NCI-H446 treated with DMSO at 0.1 percent for 48 hours (cell line): ENCODE data around the gene ANKRD9.
"Not testable (repeated sequence)": the region's sequence is repeated elsewhere in the genome, so short reads cannot be mapped to it uniquely, and the experiment has no call there.

Source experiments
- DNase-seq: peaks from one replicate; lab custom pipeline; 2025; lab: John Stamatoyannopoulos, UW

ANKRD9 gene

DNA sequence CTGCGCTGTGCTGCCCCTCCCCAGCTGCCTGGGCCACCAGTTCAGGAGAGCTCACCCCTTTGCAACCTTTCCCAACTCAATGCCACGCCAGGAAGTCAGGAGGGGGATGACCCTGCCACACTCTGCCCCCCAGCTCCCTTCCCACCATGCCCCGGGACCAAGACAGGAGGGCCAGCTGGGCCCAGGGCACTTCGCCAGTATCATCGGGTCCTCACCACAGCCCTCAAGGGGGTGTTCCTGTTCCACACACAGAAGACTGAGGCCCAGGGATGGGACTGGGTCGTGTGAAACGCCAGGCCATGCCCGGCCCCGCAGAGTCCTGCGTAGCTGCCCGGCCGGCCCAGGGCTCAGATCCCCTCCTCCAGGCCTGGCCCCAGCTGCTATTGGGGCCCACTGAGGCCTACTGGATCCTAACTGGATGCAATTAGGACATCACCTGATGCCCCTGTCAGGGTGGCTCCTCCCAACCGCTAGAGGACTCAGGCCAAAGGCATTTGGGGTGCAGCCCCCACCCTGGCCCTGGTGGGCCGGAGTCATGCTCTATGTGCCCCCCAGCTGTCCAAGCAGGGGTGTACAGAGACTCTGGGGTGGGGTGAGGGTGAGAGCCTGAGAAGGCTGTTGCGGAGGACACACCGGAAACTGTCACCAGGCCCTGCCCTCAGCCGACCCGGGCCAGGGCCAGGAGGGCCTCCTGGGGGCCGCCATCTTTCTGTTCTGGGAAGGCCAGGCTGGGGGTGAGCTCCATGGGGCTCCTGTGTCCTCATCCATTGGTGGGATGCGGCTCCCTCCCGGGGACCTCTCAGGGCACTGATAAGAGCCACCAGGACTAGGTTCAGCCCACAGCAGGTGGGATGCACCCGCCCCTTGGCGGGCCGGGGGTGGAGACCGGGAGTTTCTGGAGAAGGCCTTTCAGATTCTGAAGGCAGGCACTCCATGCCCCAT lies 29.3 kb upstream of the ANKRD9 start:
- no peak for DNase-seq

DNA sequence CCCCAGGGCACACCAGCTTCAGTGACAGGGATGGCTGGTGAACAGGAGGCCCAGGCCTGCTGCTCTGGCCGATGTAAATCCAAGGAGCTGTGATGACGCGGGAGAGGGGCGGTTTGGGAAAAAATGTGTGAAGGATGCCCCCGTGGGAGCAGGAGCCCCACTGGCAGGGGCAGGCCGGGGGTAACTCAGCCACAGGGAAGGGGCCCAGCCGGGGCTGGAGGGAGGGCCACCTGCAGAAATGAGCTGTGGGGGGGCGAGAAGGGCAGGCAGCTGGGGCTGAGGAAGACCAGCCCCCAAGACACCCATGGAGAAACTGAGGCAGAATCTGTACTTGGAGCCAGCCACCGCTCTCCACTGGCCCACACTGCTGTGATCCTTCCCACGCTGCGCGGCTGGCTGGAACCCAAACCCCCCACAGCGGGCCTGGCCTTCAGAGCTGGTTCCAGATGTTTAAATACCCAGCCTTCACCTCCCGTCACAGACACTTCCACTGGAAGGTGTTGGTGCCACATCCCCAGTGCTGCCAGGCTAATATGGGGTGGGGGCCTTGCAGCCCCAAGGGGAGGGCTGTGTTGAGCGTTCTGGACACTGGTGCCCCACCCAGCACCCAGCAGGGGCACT lies 28.5 kb upstream of the ANKRD9 start:
- DNase-seq, result no peak

DNA sequence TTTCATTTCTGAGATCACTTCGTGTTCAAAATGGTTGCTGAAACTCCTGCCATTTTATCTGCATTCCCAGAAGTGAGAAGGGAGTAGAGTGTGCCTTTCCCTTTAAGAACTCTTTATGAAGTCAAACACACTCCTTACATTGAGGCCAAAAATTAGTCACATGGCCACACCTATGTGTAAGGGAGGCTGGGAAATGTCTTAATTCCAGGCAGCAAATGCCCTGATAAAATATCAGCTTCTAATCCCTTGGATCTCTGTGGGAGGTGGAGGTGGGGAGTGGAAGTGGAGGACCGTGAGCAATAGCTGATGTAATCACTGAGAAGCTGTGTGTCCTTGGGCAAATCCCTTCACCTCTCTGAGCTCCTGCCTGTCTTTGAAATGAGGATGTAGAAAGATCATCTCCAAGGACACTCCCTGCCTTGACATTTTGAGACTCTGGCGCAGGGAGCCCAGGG lies 22.7 kb upstream of the ANKRD9 start:
- DNase-seq, result no peak

DNA sequence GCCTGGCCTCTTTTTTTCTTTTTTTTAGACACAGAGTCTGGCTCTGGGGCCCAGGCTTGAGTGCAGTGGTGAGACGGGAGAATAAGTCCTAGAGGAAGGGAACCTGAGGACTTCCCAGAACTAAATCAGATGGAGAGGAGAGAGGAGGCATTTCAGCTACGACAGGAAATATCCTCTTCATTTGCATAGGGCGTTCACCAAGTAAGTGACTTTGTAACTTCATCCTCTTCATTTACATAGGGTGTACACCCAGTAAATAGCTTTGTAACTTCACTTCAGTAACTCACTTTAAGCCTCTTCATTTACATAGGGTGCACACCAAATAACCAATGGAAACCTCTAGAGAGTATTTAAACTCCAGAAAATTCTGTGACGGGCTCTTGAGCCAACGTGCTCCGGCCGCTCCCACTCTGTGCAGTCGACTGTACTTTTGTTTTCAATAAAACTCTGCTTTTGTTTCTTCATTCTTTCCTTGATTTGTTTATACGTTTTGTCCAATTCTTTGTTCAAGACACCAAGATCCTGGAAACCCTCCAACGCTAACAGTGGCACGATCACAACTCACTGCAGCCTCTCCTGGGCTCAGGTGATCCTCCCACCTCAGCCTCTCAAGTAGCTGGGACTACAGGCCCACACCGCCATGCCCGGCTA lies 21.4 kb upstream of the ANKRD9 start:
- DNase-seq, result no peak

DNA sequence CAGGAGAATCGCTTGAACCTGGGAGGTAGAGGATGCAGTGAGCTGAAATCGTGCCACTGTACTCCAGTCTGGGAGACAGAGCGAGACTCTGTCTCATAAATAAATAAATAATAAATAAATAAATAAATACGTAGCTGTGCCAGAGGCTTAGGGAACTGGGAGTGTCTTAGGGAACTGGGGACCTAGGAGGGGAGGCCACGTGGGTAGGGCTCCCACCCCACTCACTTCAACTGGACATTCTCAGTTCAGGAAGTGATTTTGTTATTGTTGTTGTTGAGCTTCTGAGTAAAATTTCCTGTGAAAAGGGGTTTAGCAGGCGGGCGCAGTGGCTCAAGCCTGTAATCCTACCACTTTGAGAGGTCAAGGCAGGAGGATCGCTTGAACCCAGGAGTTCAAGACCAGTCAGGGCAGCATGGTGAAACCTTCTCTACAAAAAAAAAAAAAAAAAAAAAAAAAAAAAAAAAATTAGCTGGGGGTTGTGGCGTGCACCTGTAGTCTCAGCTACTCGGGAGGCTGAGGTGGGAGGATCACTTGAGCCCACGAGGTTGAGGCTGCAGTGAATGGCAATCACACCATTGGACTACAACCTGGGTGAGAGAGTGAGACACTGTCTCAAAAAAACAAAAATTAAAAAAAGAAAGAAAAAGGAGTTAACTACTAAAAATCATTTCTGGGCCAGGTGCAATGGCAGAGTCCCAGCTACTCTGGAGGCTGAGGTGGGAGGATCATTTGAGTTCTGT lies 19.0 kb upstream of the ANKRD9 start:
- DNase-seq, result no peak

DNA sequence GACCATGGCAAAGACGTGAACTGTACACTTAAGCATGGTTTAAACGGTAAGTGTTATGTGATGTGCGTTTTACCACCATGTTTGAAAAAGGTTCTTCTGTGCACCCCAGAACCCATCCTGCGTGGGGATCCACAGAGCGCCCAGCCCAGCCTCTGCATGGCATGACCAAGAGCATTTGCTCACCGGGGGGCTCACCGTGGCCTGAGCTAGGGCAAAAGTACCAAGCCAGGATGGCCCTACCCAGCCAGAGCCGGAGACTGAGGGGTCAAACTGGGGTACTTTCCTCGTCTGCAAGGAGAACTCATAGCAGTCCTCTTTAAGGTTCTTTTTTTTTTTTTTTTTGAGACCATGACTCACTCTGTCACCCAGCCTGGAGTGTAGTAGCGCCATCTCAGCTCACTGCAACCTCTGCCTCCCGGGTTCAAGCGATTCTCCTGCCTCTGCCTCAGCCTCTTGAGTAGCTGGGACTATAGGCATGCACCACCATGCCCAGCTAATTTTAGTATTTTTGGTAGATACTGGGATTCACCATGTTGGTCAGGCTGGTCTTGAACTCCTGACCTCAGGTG lies 16.4 kb upstream of the ANKRD9 start:
- DNase-seq, result no peak

DNA sequence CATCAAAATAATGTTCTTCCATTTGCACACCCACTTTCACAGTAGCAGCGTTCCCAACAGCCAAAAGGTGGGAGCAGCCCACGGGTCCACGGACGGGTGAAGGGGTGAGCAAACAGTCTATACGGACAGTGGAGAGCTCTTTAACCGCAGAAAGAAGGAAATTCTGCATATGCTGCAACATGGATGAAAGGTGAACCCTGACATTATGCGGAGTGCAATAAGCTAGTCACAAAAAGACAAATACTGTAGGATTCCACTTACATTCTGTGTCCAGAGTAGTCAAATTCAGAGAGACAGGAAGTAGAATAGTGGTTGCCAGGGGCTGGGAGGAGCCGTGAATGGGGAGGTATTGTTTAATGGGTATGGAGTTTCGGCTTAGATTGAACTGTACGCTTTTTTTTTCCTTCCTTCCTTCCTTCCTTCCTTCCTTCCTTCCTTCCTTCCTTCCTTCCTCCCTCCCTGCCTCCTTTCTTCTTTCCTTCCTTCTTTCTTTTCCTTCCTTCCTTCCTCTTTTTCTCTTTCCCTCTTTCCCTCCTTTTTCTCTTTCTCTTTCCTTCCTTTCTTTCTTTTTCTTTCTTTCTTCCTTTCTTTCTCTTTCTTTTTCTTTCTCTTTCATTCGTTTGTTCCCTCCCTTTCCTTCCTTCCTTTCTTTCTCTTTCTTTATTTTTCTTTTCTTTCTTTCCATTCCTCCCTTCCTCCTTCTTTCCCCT lies 15.8 kb upstream of the ANKRD9 start:
- DNase-seq, result peak; percentile 58

DNA sequence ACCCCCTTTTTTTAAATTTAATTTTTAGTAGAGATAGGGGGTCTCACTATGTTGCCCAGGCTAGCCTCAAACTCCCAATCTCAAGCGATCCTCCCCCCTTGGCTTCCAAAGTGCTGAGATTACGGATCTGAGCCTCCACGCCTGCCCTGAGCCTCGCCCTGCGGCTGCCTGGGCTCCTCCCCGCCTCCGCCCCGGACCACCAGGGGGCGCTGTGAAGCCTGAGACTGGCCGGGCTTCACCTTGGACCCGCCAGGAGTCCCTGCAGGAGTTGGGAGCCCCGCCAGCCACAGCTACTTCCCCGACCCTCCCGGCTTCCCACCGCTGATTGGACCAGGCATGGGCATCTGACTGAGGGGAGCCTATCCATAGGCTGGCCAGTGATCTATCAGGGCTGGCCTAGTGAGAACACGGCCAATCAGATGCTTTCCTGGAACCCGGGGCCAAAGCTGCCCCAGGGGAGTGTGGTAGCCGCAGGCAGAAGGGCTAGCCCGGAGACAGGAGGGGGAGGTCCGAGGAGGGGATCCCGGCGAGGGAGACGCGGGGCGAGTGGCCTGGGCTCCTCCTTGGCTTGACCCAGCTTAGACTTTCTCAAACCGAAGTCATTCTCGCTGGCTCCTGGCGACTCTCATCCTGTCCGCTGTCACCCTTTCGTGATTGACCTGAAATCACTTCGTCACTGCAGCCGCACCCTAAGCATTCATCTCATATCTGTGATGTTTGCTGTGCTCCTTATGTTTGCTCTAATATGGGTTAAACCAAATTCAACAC lies 15.1 kb upstream of the ANKRD9 start:
- peak; percentile 99 for DNase-seq

DNA sequence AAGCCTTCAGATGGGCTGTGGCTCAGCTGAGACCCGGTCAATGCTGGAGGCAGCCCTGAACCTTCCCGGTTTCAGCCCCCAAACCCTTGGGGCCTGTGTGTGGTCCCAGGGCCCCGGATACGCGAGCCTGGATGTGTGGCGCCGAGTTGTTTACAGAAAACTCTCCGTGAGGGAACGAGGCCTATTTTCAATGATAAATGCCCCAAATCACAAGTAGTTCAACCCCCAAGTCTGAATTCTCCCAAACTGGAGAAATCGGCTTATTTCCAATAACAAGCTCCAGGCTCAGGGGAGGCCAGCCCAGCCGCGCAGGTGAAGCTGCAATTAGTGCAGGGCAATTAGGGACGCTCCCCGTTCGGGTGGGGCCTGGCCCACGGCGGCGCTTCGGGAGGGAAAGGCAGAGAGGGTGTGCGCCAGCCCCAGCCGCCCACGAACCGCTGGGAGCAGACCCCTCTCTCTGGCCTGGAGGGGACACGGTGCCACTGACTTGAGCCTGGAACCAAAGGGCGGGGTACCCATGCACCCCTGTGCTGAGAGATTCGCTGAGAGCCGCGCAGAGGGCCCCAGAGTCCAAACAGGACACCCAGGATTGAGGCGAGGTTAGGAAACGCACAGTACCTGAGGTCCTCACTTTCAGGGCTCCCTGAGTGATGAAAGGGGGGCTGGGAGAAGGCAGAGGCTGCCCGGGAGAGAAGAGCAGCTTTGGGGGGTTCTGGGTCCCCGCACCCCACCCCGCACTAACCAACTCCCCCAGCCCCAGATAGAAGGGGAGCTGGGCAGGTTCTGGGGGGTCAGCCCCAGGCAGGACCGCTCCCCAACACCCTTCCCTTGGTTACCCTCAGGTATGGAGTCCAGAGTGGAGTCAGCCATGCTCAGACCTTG lies 14.2 kb upstream of the ANKRD9 start:
- DNase-seq, result no peak

DNA sequence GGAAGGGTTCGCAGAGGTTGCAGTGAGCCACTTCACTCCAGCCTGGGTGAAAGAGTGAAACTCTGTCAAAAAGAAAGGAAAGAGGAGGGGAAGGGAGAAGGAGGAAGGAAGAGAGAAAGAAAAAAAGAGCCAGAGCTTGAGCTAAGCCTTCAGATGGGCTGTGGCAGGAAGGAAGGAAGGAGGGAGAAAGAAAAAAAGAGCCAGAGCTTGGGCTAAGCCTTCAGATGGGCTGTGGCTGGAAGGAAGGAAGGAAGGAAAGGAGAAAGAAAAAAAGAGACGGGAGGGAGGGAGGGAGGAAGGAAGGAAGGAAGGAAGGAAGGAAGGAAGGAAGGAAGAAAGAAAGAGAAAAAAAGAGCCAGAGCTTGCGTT lies 13.6 kb upstream of the ANKRD9 start:
- DNase-seq, result no peak

DNA sequence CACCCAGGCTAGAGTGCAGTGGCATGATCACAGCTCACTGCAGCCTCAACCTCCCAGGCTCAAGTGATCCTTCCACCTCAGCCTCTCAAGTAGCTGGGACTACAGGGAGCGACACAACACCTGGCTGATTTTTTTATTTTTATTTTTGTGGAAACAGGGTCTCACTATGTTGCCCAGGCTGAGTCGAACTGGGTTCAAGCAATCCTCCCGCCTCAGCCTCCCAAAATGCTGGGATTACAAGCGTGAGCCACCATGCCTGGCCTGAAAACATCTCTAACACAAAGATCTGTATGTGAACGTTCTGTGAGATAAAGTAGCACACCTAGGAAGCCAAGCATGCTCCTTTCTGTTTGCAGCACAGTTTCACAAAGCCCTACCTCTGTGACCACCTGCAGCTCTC lies 10.1 kb upstream of the ANKRD9 start:
- DNase-seq, result not testable (repeated sequence)

DNA sequence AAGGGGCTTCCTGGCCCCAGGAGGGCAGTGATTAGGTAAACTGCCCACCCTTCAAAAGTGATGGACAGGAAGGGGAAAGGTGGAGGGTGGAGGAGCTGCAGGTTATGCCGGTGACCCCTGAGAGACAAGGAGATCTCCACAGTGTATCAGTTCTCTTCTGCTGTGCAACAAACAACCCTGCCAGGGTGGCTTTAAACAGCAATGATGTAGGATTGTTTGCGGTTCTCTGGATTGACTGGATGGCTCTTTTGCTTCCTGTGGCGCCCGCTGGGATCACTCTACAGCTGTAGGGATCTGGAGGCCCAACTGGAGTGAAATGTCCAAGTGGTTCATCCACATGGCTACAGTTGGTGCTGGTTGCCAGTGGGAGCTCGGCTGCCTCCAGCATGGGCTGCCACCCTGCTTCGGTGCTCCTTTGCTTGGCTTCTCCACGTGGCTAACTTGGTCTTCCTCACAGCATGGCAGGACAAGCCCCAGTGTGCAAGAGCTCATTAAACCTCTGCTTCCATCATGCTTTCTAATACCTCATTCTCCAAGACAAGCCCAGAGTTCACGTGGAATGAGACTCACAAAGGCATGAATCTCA lies 8.6 kb upstream of the ANKRD9 start:
- DNase-seq, result no peak

DNA sequence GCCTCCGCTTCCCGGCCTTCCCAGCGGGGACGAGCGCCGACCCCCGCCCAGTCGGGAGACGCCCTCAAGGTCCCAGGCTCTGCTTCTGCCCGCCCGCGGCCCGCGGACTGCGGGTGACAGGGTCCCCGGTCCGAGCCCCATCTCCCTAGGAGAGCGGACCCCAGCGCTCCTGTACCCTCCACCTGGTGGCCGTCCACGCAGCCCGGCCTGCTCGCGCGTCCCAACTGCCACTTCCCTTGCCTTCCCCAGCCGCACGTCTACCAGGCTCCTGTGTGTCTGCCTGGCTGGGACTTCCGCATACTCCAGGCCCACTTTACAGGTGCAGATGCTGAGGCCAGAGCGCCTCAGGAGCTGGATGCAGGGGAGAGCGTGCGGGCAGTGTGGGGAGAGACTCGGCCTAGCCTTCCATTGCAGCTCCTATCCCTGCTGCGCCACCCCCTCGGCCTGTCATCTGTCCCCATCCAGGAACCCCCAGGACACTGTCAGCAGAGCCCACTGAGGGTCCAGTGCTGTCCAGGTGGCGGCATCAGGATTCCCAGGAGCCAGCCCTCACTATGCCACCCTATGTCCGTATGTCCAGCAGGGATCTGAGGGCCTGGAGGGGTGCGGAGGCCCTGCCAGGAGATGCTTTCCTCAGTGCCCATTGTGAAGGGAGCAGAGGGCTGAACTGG lies 8.0 kb upstream of the ANKRD9 start:
- no peak for DNase-seq

DNA sequence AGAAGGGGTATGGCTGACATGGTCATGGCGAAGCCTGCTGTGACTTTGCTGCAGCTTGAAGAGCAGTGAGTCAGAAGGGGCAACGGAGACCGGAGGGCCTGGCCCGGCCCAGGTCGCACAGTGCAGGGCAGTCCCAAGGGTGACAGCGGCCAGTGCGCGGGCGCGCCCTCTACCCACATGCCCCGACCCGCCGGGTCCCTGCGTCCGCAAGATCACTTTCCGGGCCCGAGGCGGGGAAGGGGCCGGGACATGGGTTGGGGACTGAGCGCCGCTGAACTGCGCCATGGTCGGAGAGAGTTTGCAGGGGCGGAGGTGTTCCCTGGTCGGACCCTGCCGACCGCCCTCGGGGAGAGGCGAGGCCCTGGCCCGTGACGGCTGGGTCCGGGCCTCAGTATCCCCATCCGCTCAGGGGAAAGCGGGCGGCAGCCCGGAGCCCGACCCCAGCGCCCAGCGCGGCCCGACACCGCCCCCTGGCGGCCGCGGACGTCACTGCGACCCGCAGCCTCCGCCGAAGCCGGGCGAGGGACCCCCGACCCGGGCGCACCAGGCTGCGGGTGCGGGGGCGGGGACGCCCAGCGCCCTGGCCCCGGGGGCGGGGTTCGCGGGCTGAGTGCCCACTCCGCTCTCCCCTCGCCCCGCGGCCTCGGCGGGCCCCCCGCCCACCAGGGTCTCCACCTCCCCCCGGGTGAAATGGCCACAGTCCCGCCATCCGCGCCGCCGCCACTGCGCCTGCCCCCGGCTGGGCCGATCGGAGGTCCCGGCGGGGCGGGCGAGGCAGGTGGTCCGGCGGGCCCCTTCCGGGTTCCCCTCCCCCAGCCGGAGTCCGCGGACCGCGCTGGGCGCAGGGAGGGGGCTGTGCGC lies 7.2 kb upstream of the ANKRD9 start:
- DNase-seq, result no peak

DNA sequence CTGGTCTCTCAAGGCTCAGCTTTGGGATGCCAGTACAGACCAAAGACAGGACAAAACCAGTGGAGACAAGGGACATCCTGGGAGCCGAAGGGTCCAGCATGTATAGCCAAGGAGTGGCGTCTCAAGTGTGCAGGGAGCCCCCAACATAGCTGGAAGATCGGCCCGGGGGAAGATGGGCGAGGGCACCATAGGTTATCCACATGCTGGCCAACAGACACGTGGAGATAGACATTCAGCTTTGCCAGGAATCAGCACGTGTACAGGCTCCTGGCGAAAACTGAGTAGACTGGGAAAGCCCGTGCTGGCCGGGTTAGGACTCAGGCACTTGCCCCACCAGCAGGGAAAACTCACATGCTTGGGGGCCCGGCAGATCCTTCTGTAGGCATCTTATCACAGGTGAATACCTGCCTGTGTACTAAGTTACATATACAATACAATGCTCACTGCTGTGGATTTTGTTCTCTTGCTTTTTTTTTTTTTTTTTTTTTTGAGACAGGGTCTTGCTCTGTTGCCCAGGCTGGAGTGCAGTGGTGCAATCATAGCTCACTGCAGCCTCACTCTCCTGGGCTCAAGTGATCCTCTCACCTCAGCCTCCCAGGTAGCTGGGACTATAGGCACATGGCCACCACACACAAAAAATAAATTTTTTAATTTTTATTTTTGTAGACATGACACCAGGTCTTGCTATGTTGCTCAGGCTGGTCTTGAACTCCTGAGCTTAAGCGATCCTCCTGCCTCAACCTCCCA lies 5.6 kb upstream of the ANKRD9 start:
- DNase-seq, result no peak

DNA sequence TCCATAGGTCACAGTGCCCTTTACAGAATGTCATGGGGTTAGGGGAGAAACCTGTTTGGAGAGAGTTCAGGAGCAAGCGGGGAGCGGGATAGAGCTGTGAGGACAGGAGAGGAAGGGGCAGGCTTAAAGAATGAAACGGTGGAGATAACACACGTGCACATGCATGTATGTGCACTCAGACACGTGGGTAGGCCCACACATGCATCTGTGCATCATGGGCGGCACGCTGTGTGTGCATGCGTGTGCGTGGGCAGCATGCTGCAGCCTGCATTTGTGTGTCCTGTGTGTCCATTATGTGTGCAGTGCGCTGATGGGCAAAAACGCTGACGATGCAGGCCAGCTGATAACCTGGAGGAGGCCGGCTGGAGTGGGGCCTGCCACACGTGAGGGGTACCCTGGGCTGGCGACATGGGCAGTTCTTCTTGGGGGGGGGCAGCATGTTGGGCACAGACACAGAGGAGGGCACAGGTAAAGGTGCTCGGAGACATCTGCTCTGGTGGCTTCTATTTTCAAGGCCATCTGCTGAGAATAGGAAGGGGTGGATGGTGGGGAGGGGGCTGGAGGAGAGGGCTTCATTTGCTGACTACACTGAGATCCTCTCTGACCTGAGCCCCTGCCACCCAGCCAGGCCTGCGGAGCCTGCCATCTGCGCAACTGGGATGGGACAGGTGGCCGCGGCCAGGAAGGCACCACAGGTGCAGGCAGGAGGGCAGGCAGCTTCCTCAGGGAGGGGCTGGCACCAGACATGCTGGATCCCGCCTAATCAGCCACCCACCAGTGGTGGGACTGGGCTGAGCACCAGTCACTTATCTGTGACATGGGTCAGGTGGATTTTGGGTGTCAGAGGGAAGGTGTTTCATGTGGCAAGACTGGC lies 4.6 kb upstream of the ANKRD9 start:
- DNase-seq, result no peak
